Aorta (tissue), 5 donors: Measurements from ENCODE around the gene BSND. TPM values are rescaled to one million over a fixed set of nuclear protein-coding genes. Genes with fewer than 3 reads are reported as not detected.

Source experiments
- ATAC-seq: fragments of 200-7000 bp; cut with Tn5 transposase; one replicate; pipeline ENCODE4 v1.9.1; 2022; ENCODE audit warnings: moderate library complexity; ENCODE audit not compliant: low FRiP score
- DNase-seq, 2 donors: peaks; one replicate each; pipeline ENCODE4 v3.0.0-alpha.2; 2020
- H3K27ac ChIP-seq, 2 donors: one replicate each; pipeline ENCODE4 v1.5.1; 2013; ENCODE audit warnings: low read length in 2 of 2, mild to moderate bottlenecking in 2 of 2, moderate library complexity in 2 of 2, control low read depth in 1 of 2, inconsistent platforms in 1 of 2, low read depth in 1 of 2
- H3K27me3 ChIP-seq, 2 donors: one replicate each; pipeline ENCODE4 v1.6.1; 2013; ENCODE audit warnings: control low read depth in 1 of 2, low read length in 1 of 2, mild to moderate bottlenecking in 1 of 2, moderate library complexity in 1 of 2; ENCODE audit not compliant: insufficient read depth in 2 of 2, control insufficient read depth in 1 of 2
- H3K36me3 ChIP-seq, 2 donors: one replicate each; pipeline ENCODE4 v1.6.1; 2013; ENCODE audit warnings: control low read depth in 1 of 2, low read length in 1 of 2, mild to moderate bottlenecking in 1 of 2; ENCODE audit not compliant: insufficient read depth in 2 of 2, control insufficient read depth in 1 of 2
- H3K4me1 ChIP-seq, 2 donors: one replicate each; pipeline ENCODE4 v1.6.1; 2013; ENCODE audit warnings: low read length in 2 of 2, control low read depth in 1 of 2, mild to moderate bottlenecking in 1 of 2, moderate library complexity in 1 of 2; ENCODE audit not compliant: insufficient read depth in 2 of 2, control insufficient read depth in 1 of 2
- H3K4me3 ChIP-seq, 2 donors: one replicate each; pipeline ENCODE4 v1.5.1; 2013; ENCODE audit warnings: low read length in 2 of 2, control low read depth in 1 of 2, mild to moderate bottlenecking in 1 of 2
- H3K9me3 ChIP-seq: one replicate; pipeline ENCODE4 v1.6.1; 2013; ENCODE audit warnings: mild to moderate bottlenecking, low read length; ENCODE audit not compliant: control insufficient read depth
- WGBS, 2 donors: extraction: QIAGEN DNeasy Blood & Tissue Kit; methylation state at CpG; one replicate each; pipeline ENCODE4 v1.1.7; 2013; 5-methylcytosine and 5-hydroxymethylcytosine counted together
- intact Hi-C, 2 donors: fragments of 100-400 bp; cut with DNase I; formaldehyde crosslinking; loops; one replicate each; pipeline versions ENCODE4 v1.14.2 to v1.15.0; 2022
- polyA plus RNA-seq, 2 donors: library from polyadenylated mRNA; stranded (reverse); fragments of 200-250 nt; gene quantifications; one replicate each; pipeline ENCODE4 v1.2.3, GENCODE V29; 2013
- total RNA-seq, 2 donors: library from RNA; stranded (reverse); fragmentation: NEBNext Ultra II Directional; extraction: Animal tissue kit (Norgen Biotek cat#: 25700); gene quantifications; one replicate each; pipeline ENCODE4 v1.2.1, GENCODE V29; 2021
- donor health status: healthy with polysubstance abuse.
- donor health status: Bipolar disorder and iron deficiency.
- donor health status: DM: no; HTN: no; CAD: no.
- donor health status: DM: no; HTN: no; CAD: no.
- donor health status: DM: yes; HTN: yes; CAD: no.

BSND gene
- total and polyA plus RNA-seq, 4 donors = not detected

DNA sequence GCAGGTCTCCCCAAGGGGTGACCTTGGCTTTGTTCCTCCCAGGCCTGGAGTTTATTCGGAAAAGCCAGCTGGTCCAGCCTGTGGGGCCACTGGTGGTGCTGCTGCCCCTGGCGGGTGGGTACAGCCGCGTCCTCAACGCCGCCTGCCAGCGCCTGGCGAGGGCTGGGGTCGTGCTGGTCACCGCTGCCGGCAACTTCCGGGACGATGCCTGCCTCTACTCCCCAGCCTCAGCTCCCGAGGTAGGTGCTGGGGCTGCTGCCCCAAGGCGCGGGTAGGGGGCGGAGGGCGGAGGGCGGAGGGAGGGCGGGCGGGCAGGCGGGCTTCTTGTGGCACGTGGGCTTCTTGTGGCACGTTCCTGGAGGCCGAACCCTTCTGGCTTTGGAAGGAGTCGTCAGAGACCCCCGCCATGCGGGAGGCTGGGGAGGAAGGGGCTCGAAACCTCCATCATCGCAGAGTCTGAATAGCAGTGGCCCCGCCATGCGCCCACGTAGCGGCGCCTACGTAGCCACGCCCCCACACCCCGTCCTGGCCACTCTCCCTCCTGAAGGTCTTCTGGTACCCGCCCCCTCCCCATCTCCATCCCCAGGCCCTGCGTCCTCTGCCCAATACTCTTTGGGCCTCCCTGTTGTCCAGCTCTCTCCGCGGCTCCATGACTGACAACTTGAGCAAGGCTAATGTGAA is 57.4 kb downstream of the BSND start:
- H3K9me3 ChIP-seq = no peaks in the 10 kb centered on the region
- ATAC-seq (no peak), DNase-seq (peak in 1 of 2 donors; percentile 70)
- no peak overlapping the region for H3K4me3 ChIP-seq
- no peaks in the 10 kb centered on the region for H3K36me3 ChIP-seq
- H3K27me3 ChIP-seq = no peaks in the 10 kb centered on the region
- 86 to 89% methylated on average over 40 to 42 of the region's 42 CpGs for WGBS, 2 donors
- intact Hi-C loops = no loop called here
- H3K4me1 ChIP-seq = no peaks in the 10 kb centered on the region
- no peak overlapping the region for H3K27ac ChIP-seq

- WGBS, 2 donors = 94 to 95% methylated on average over 20 of the region's 20 CpGs
- intact Hi-C loops = no loop called here
Measured at GRCh38 chr1:55056632-55056992, 57.9 kb downstream of the BSND start.

GRCh38 chr1:55057270-55057955 is 58.7 kb downstream of the BSND start:
- Histone ChIP-seq H3K9me3 (no peaks in the 10 kb centered on the region), H3K4me1 (no peaks in the 10 kb centered on the region), H3K36me3 (no peaks in the 10 kb centered on the region), H3K4me3 (no peak overlapping the region), H3K27me3 (no peaks in the 10 kb centered on the region), H3K27ac (no peak overlapping the region)
- DNase-seq = peak in 1 of 2 donors; percentile 70
- intact Hi-C loops = no loop called here
- WGBS, 2 donors = 95 to 97% methylated on average over 15 of the region's 15 CpGs
- no peak for ATAC-seq

More at GRCh38 chr1:55056632-55056992, 57.9 kb downstream of the BSND start:
- ATAC-seq = no peak
- no peaks in the 10 kb centered on the region for H3K9me3 ChIP-seq
- no peaks in the 10 kb centered on the region for H3K4me1 ChIP-seq
- no peaks in the 10 kb centered on the region for H3K36me3 ChIP-seq
- no peaks in the 10 kb centered on the region for H3K27me3 ChIP-seq
- no peak for DNase-seq
- no peak overlapping the region for H3K4me3 ChIP-seq
- H3K27ac ChIP-seq = no peak overlapping the region

GRCh38 chr1:55057956-55058298 is 59.2 kb downstream of the BSND start:
- DNase-seq = peak in 1 of 2 donors; percentile 48
- ATAC-seq = no peak
- intact Hi-C loops = no loop called here

DNA sequence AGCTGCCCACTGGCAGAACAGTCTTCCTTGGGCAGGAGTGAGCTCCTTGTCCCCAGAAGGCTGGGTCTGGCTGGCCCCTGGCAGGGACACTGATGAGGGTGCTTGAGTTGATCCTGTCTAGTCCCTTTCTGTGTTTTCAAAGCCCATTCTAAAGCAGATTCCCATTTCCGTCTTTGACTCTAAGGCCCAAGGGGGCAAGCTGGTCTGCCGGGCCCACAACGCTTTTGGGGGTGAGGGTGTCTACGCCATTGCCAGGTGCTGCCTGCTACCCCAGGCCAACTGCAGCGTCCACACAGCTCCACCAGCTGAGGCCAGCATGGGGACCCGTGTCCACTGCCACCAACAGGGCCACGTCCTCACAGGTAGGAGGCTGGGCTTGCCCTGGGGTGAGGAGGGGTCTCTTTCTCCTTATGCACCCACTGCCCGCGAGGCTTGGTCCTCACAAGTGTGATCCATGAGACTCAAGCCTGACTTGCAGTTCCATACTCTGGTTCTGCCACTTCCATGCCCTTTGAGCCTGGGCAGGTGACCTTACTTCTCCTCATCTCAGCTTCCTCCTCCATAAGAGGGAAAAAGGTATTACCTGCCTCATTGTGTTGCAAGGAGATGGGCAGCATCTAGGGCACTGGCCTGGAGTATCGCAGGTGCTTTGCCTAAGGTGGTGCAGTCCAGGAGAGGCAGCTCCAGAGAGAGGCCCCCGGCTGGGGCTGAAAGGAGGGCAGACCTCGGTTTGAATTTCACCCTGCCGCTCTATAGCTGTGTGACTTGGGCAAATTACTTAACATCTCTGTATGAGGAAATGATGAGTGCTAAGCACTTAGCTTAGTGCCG is 60.8 kb downstream of the BSND start:
- WGBS, 2 donors = 86 to 89% methylated on average over 14 of the region's 14 CpGs
- ATAC-seq = no peak
- DNase-seq = peak in 1 of 2 donors; percentile 59

More at GRCh38 chr1:55057956-55058298, 59.2 kb downstream of the BSND start:
- whole genome bisulfite sequencing, 2 donors = 93 to 97% methylated on average over 6 of the region's 6 CpGs
- H3K27me3 ChIP-seq = no peaks in the 10 kb centered on the region
- no peaks in the 10 kb centered on the region for H3K4me1 ChIP-seq
- no peaks in the 10 kb centered on the region for H3K9me3 ChIP-seq
- H3K36me3 ChIP-seq = no peaks in the 10 kb centered on the region
- no peak overlapping the region for H3K27ac ChIP-seq
- H3K4me3 ChIP-seq = no peak overlapping the region

GRCh38 chr1:55060133-55060999 is 61.6 kb downstream of the BSND start:
- Histone ChIP-seq H3K27me3 (no peaks in the 10 kb centered on the region), H3K36me3 (no peaks in the 10 kb centered on the region), H3K27ac (no peak overlapping the region), H3K4me3 (no peak overlapping the region), H3K9me3 (no peaks in the 10 kb centered on the region), H3K4me1 (peaks cover 0 to 2% of the 10 kb centered on the region in 2 donors)
- DNase-seq (peak in 1 of 2 donors; percentile 56), ATAC-seq (no peak)
- intact Hi-C loops = no loop called here
- 96 to 98% methylated on average over 14 of the region's 14 CpGs for WGBS, 2 donors

More for the DNA sequence above, 60.8 kb downstream of the BSND start:
- Histone ChIP-seq H3K36me3 (no peaks in the 10 kb centered on the region), H3K4me1 (peaks cover 0 to 2% of the 10 kb centered on the region in 2 donors), H3K9me3 (no peaks in the 10 kb centered on the region), H3K4me3 (no peak overlapping the region), H3K27me3 (no peaks in the 10 kb centered on the region), H3K27ac (no peak overlapping the region)
- intact Hi-C loops = no loop called here

GRCh38 chr1:55061000-55061705 is 62.4 kb downstream of the BSND start:
- ATAC-seq = no peak
- Histone ChIP-seq H3K4me1 (peaks cover 0 to 2% of the 10 kb centered on the region in 2 donors), H3K36me3 (no peaks in the 10 kb centered on the region), H3K27ac (peak overlapping the region in 1 of 2 donors; percentile 19), H3K27me3 (no peaks in the 10 kb centered on the region), H3K9me3 (no peaks in the 10 kb centered on the region), H3K4me3 (no peak overlapping the region)
- intact Hi-C loops = no loop called here
- peak in 1 of 2 donors; percentile 54 for DNase-seq
- 79 to 83% methylated on average over 13 of the region's 13 CpGs for WGBS, 2 donors
